ENCODE results near the gene ESRRA.

ESRRA gene

GRCh38 chr11:64352995-64353714, 47.8 kb downstream of the ESRRA start:
- DNase-seq = no peak

GRCh38 chr11:64353715-64354506, 48.6 kb downstream of the ESRRA start:
- DNase-seq = no peak

GRCh38 chr11:64355078-64355940, 50.0 kb downstream of the ESRRA start:
- no peak for DNase-seq

GRCh38 chr11:64356498-64357411, 51.4 kb downstream of the ESRRA start:
- DNase-seq = no peak

GRCh38 chr11:64357446-64357845, 52.1 kb downstream of the ESRRA start:
- DNase-seq = no peak

GRCh38 chr11:64357904-64358535, 52.7 kb downstream of the ESRRA start:
- no peak for DNase-seq

- no peak for DNase-seq
Observed at GRCh38 chr11:64358536-64358906, 53.2 kb downstream of the ESRRA start.

GRCh38 chr11:64358907-64359711, 53.8 kb downstream of the ESRRA start, which contains the start of gene RPS6KA4:
TSS of gene RPS6KA4 (plus strand) at chr11:64359162. CDS start at chr11:64359236, 74 bp downstream.
- peak; percentile 63 for DNase-seq

GRCh38 chr11:64359712-64360445, 54.6 kb downstream of the ESRRA start:
- no peak for DNase-seq

- DNase-seq = no peak
Observed at GRCh38 chr11:64360448-64360921, 55.2 kb downstream of the ESRRA start.

- DNase-seq = no peak
Observed at GRCh38 chr11:64361659-64362058, 56.3 kb downstream of the ESRRA start.

GRCh38 chr11:64362339-64362738, 57.0 kb downstream of the ESRRA start:
- no peak for DNase-seq

- DNase-seq = no peak
Observed at GRCh38 chr11:64364435-64364834, 59.1 kb downstream of the ESRRA start.

GRCh38 chr11:64364911-64365310, 59.6 kb downstream of the ESRRA start:
- no peak for DNase-seq
